Measurements from ENCODE around the gene AHSA1.

AHSA1 gene

DNA sequence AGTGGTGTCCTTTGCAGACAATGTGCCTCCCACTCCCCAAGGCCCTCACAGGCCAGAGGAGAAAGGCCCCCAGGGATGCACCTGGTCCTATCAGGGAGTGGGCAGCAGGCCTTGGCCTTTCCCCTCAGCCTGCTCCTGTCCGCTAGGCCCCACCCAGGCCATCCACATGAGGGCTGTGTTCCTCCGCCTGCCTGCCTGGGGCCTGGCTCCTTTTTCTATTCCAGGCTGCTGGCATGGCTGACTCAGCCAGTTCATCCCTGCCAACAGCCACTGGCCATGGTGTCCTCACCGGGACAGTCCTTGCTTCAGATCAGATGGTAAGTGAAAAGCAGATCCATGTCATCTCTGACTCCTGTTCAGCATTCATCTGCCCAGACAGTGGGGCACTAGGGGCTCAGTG is 27.4 kb downstream of the AHSA1 start:
- H3K36me3 ChIP-seq = no peaks in the 10 kb centered on the region

DNA sequence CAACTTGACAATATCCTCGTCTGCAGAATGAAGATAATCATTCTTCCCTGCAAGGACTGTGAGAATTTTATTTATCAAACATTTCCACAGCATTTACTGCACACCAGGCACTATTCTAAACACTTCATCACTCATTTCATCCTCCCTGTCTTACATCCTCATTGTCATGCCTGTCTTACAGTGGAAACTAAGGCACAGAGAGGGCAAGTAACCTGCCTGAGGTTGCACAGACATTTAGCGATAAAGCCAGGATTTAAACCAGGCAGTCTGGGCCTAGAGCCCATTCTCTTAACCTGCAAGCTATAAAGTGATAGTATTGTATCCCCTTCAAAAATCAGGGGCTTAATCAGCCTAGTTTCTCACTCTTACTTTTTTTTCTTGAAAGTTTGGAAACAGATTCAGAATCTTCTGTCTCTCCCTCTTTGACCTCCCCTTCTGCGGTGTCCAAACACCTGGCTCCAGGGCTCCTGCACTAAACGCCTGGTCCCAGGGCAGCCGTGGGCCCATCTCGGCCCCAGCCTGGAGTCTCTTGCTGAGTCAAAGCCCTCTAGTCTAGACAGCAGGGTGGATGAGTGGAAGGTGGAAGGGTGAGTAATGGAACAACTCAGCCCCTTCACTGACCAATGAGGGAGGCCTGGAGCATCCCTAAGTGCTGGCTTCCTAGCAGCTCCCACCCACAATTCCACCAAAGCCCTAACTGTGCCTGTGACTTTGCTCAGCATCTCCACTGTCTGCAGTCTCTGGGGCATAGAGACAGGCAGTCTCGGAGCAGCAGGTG is 28.2 kb downstream of the AHSA1 start:
- Histone ChIP-seq H3K9me3 (no peaks in the 10 kb centered on the region), H3K4me3 (ENCODE audit: low read depth in 1 of 2, low read length in 1 of 2) (no peak overlapping the region), H3K4me1 (ENCODE audit: control insufficient read depth in 1 of 2, insufficient read depth in 1 of 2, low read depth in 1 of 2, low read length in 1 of 2) (no peaks in the 10 kb centered on the region), H3K36me3 (no peaks in the 10 kb centered on the region), H3K27me3 (no peaks in the 10 kb centered on the region), H3K27ac (no peak overlapping the region)
- TF ChIP-seq, protein P1, sequence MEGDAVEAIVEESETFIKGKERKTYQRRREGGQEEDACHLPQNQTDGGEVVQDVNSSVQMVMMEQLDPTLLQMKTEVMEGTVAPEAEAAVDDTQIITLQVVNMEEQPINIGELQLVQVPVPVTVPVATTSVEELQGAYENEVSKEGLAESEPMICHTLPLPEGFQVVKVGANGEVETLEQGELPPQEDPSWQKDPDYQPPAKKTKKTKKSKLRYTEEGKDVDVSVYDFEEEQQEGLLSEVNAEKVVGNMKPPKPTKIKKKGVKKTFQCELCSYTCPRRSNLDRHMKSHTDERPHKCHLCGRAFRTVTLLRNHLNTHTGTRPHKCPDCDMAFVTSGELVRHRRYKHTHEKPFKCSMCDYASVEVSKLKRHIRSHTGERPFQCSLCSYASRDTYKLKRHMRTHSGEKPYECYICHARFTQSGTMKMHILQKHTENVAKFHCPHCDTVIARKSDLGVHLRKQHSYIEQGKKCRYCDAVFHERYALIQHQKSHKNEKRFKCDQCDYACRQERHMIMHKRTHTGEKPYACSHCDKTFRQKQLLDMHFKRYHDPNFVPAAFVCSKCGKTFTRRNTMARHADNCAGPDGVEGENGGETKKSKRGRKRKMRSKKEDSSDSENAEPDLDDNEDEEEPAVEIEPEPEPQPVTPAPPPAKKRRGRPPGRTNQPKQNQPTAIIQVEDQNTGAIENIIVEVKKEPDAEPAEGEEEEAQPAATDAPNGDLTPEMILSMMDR (IDR thresholded peaks at IDR 0.05) = no peak

More for the DNA sequence above, 27.4 kb downstream of the AHSA1 start:
- no peaks in the 10 kb centered on the region for H3K9me3 ChIP-seq
- H3K4me3 ChIP-seq (ENCODE audit: low read depth in 1 of 2, low read length in 1 of 2) = no peak overlapping the region
- no peaks in the 10 kb centered on the region for H3K4me1 ChIP-seq (ENCODE audit: control insufficient read depth in 1 of 2, insufficient read depth in 1 of 2, low read depth in 1 of 2, low read length in 1 of 2)
- TF ChIP-seq, protein P1 (IDR thresholded peaks at IDR 0.05) = no peak
- no peaks in the 10 kb centered on the region for H3K27me3 ChIP-seq
- H3K27ac ChIP-seq = no peak overlapping the region

DNA sequence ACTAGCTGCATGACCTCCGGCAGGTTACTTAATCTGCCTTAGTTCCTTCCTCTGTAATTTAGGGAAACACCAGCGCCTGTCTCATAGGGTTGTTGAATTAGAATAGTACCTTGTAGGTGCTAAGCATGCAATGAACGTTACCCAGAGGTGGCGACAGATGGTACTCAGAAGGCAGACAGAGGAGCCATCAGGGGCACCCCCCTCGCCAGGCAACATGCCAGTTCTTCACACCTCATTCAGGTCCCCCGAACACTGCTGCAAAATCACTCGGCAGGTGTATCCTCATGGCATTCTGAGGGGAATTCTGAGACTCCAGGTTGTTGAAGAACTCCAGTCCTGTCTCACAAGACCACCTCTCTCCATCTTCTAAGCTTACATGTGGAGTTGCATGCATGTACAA is 30.7 kb downstream of the AHSA1 start:
- no peak overlapping the region for H3K4me3 ChIP-seq (ENCODE audit: low read depth in 1 of 2, low read length in 1 of 2)
- H3K27ac ChIP-seq = no peak overlapping the region
- no peaks in the 10 kb centered on the region for H3K9me3 ChIP-seq
- no peaks in the 10 kb centered on the region for H3K36me3 ChIP-seq
- no peaks in the 10 kb centered on the region for H3K4me1 ChIP-seq (ENCODE audit: control insufficient read depth in 1 of 2, insufficient read depth in 1 of 2, low read depth in 1 of 2, low read length in 1 of 2)
- TF ChIP-seq, protein P1 (IDR thresholded peaks at IDR 0.05) = no peak
- no peaks in the 10 kb centered on the region for H3K27me3 ChIP-seq

DNA sequence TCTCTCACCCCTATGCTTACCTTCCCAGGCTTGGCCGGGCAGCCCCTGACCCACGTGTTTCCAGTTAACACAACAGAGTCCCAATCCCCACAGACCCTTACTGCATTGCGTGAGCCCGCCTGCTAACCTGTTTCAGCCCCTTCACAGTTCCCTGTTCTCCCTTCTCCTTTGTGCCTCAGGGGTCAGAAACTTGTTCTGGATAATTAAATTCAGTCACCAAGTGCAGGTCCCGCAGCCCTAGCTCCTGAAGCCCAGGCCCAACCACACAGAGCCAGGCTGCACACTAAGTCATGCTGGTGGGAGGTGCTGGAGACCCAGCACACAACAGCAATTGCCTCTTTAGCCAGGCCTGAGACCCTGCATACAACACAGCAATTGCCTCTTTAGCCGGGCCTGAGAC is 31.1 kb downstream of the AHSA1 start:
- TF ChIP-seq, protein P1 (IDR thresholded peaks at IDR 0.05) = no peak
- Histone ChIP-seq H3K27me3 (no peaks in the 10 kb centered on the region), H3K9me3 (no peaks in the 10 kb centered on the region)

DNA sequence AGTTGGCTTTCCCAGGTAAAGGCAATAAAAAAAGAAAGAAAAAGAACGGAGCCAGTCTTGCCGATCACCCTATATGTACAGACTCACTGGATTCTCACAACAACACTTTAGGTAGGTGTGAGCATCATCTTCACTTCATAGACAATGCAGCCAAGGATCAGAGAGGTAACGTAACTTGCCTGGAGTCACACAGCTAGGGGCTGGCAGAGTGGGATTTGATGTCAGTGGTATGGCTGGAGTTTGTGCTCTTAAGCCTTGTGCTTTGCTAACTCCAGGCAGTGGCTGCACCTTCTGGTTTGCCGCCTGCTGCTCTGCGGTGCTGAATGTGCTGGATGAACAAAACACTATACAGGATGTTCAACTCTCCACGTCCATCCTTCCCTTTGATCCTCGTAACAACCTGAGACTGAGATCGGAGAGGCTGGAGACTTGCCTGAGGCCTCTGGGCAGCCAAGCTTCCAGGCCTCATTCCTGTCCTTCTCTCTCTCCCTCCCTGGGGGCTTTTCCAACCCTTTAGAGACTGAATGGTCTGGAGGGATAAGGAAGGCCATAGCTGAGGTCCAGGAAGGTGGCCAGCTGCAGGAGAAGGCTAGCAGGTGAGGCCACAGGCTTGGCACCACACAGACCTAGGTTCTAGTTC is 32.6 kb downstream of the AHSA1 start:
- no peaks in the 10 kb centered on the region for H3K36me3 ChIP-seq
- no peaks in the 10 kb centered on the region for H3K4me1 ChIP-seq (ENCODE audit: control insufficient read depth in 1 of 2, insufficient read depth in 1 of 2, low read depth in 1 of 2, low read length in 1 of 2)
- H3K27ac ChIP-seq = no peak overlapping the region

More for the DNA sequence above, 31.1 kb downstream of the AHSA1 start:
- Histone ChIP-seq H3K27ac (no peak overlapping the region), H3K4me3 (ENCODE audit: low read depth in 1 of 2, low read length in 1 of 2) (no peak overlapping the region), H3K4me1 (ENCODE audit: control insufficient read depth in 1 of 2, insufficient read depth in 1 of 2, low read depth in 1 of 2, low read length in 1 of 2) (no peaks in the 10 kb centered on the region), H3K36me3 (no peaks in the 10 kb centered on the region)

More for the DNA sequence above, 32.6 kb downstream of the AHSA1 start:
- TF ChIP-seq, protein P1 (IDR thresholded peaks at IDR 0.05) = no peak
- H3K4me3 ChIP-seq (ENCODE audit: low read depth in 1 of 2, low read length in 1 of 2) = no peak overlapping the region
- H3K27me3 ChIP-seq = peaks cover 6% of the 10 kb centered on the region
- no peaks in the 10 kb centered on the region for H3K9me3 ChIP-seq
